ENCODE measurements around the gene PIGL. TPM values are rescaled to one million over a fixed set of nuclear protein-coding genes. Genes with fewer than 3 reads are reported as not detected.

Gene PIGL
- total RNA-seq, 1 experiment from 2014 or later: 59.2 TPM

DNA sequence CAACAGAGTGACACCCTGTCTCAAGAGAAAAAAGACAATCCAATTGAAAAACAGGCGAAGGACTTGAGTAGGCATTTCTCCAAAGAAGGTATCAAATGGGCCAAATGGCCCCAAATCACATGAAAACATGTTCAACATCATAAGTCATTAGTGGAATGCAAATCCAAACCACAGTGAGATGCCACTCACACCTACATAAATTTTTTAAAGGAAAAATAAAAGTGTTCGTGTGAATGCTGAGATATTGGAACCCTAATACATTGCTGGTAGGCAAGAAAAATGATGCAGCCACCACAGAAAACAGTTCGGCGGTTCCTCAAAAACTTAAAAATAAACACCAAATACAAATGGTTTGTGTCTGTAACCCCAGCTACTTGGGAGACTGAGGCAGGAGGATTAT lies 45.2 kb downstream of the PIGL start:
- Histone ChIP-seq H3K27ac (no peak overlapping the region), H2AFZ (no peak overlapping the region), H3K9me3 (ENCODE audit: insufficient read depth, low read depth) (no peaks in the 10 kb centered on the region), H3K36me3 (ENCODE audit: low read depth) (no peaks in the 10 kb centered on the region), H3F3A (ENCODE audit: insufficient read depth, low read depth) (no peaks in the 10 kb centered on the region), H3K4me3 (no peak overlapping the region), H3K4me1 (replicated peaks; ENCODE audit: insufficient read depth) (no peaks in the 10 kb centered on the region), H3K79me2 (ENCODE audit: low read depth) (no peaks in the 10 kb centered on the region), H3K9me2 (ENCODE audit: insufficient read depth) (no peaks in the 10 kb centered on the region), H4K20me1 (ENCODE audit: insufficient read depth) (no peaks in the 10 kb centered on the region), H3K4me2 (no peak overlapping the region), H3K27me3 (ENCODE audit: insufficient read depth, low read depth) (no peaks in the 10 kb centered on the region)
- ChIA-PET CTCF (no interaction called here), POLR2A (ENCODE audit: unreplicated experiment) (no interaction called here)
- no peak for TF ChIP-seq EZH2 (IDR thresholded peaks at IDR 0.05; ENCODE audit: low read depth)
- TF ChIP-seq, protein P1, sequence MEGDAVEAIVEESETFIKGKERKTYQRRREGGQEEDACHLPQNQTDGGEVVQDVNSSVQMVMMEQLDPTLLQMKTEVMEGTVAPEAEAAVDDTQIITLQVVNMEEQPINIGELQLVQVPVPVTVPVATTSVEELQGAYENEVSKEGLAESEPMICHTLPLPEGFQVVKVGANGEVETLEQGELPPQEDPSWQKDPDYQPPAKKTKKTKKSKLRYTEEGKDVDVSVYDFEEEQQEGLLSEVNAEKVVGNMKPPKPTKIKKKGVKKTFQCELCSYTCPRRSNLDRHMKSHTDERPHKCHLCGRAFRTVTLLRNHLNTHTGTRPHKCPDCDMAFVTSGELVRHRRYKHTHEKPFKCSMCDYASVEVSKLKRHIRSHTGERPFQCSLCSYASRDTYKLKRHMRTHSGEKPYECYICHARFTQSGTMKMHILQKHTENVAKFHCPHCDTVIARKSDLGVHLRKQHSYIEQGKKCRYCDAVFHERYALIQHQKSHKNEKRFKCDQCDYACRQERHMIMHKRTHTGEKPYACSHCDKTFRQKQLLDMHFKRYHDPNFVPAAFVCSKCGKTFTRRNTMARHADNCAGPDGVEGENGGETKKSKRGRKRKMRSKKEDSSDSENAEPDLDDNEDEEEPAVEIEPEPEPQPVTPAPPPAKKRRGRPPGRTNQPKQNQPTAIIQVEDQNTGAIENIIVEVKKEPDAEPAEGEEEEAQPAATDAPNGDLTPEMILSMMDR (conservative IDR thresholded peaks at IDR 0.05): no peak
- no TSS peak for BruUV-seq (replicated peaks)
- intact Hi-C loops (cut with micrococcal nuclease; ENCODE audit: unreplicated experiment): no loop called here
- no peak for DNase-seq

DNA sequence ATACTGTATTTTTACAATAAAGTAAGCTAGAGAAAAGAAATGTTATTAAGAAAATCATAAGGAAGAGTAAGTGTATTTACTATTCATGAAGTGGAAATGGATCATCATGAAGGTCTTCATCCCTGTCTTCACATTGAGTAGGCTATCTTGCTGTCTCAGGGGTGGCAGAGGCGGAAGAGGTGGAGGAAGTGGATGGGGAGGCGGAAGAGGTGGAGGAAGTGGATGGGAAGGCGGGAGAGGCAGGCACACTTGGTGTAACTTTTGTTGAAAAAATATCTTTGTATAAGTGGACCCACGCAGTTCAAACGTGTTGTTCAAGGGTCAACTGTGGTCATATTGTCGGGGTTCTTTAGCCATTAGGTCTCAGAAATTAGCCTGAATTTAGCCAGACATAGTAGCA lies 50.2 kb downstream of the PIGL start:
- no peak for TF ChIP-seq EZH2 (IDR thresholded peaks at IDR 0.05; ENCODE audit: low read depth)
- TF ChIP-seq, protein P1 (conservative IDR thresholded peaks at IDR 0.05): no peak
- H3K27ac ChIP-seq: no peak overlapping the region
- H3K9me2 ChIP-seq (ENCODE audit: insufficient read depth): no peaks in the 10 kb centered on the region
- H3K36me3 ChIP-seq (ENCODE audit: low read depth): no peaks in the 10 kb centered on the region
- intact Hi-C loops (cut with micrococcal nuclease; ENCODE audit: unreplicated experiment): no loop called here
- BruUV-seq (replicated peaks): no TSS peak
- no peaks in the 10 kb centered on the region; the same call in 1 of the 2 replicates for H3F3A ChIP-seq (ENCODE audit: insufficient read depth, low read depth)
- H2AFZ ChIP-seq: no peak overlapping the region
- no peaks in the 10 kb centered on the region for H4K20me1 ChIP-seq (ENCODE audit: insufficient read depth)
- DNase-seq: no peak
- no peaks in the 10 kb centered on the region for H3K27me3 ChIP-seq (ENCODE audit: insufficient read depth, low read depth)
- H3K4me3 ChIP-seq: no peak overlapping the region
- ChIA-PET CTCF (no interaction called here), POLR2A (ENCODE audit: unreplicated experiment) (no interaction called here)
- no peaks in the 10 kb centered on the region for H3K9me3 ChIP-seq (ENCODE audit: insufficient read depth, low read depth)
- H3K4me1 ChIP-seq (replicated peaks; ENCODE audit: insufficient read depth): no peaks in the 10 kb centered on the region
- no peak overlapping the region for H3K4me2 ChIP-seq
- H3K79me2 ChIP-seq (ENCODE audit: low read depth): no peaks in the 10 kb centered on the region

DNA sequence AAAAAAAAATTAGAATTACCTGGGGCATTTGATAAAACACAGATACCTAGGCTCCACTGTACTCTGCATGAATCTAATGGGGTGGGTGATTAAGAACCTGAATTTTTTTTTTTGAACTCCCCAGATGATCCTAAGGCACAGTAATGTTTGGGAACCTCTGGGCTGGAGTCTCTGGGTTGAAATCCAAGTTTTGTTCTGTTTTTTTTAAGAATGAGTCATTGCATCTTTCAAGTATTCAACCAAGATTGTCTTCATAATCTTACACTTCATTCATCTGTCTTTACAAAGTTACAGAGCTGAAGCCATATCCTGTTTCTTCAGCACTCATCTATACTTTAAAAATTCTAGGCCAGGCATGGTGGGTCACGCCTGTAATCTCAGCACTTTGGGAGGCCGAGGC lies 52.6 kb downstream of the PIGL start:
- POLR2A ChIA-PET (ENCODE audit: unreplicated experiment): no interaction called here
- Histone ChIP-seq H3K27me3 (ENCODE audit: insufficient read depth, low read depth) (no peaks in the 10 kb centered on the region), H3K4me3 (no peak overlapping the region), H3K79me2 (ENCODE audit: low read depth) (no peaks in the 10 kb centered on the region), H3K4me2 (no peak overlapping the region), H2AFZ (no peak overlapping the region), H4K20me1 (ENCODE audit: insufficient read depth) (no peaks in the 10 kb centered on the region), H3K36me3 (ENCODE audit: low read depth) (no peaks in the 10 kb centered on the region), H3K9me2 (ENCODE audit: insufficient read depth) (no peaks in the 10 kb centered on the region), H3F3A (ENCODE audit: insufficient read depth, low read depth) (peaks cover 9% of the 10 kb centered on the region; the same call in 1 of the 2 replicates), H3K4me1 (replicated peaks; ENCODE audit: insufficient read depth) (peaks cover 12% of the 10 kb centered on the region), H3K9me3 (ENCODE audit: insufficient read depth, low read depth) (no peaks in the 10 kb centered on the region), H3K27ac (no peak overlapping the region)
- no TSS peak for BruUV-seq (replicated peaks)
- intact Hi-C loops (cut with micrococcal nuclease; ENCODE audit: unreplicated experiment): no loop called here
- DNase-seq: no peak
- CTCF ChIA-PET: no interaction called here
- TF ChIP-seq EZH2 (IDR thresholded peaks at IDR 0.05; ENCODE audit: low read depth): no peak
- TF ChIP-seq, protein P1 (conservative IDR thresholded peaks at IDR 0.05): no peak

Measured in PC-9 (cell line).